GM18498 (cell line): ENCODE data around the gene YTHDC1.
A peak's percentile ranks its signal among the peaks of the same experiment; 100 is the strongest.

Experiments
- ATAC-seq: cut with Tn5 transposase; IDR thresholded peaks from one replicate; pipeline ENCODE4 v1.9.1; 2021; ENCODE audit warnings: mild to moderate bottlenecking, moderate library complexity; ENCODE audit not compliant: unreplicated experiment

YTHDC1 gene

GRCh38 chr4:68360231-68360968 is 10.5 kb upstream of the YTHDC1 start:
- ATAC-seq: no peak

- ATAC-seq: peak; percentile 91
These were observed 9.6 kb upstream of the YTHDC1 start for GRCh38 chr4:68359508-68359907.

GRCh38 chr4:68358988-68359387 is 9.1 kb upstream of the YTHDC1 start:
- peak; percentile 8 for ATAC-seq

- no peak for ATAC-seq
These were observed 2.9 kb upstream of the YTHDC1 start for GRCh38 chr4:68352791-68353190.

- peak; percentile 18 for ATAC-seq
These were observed 626 bp downstream of the YTHDC1 start for GRCh38 chr4:68349279-68349648.

- no peak for ATAC-seq
These were observed 1.3 kb downstream of the YTHDC1 start for GRCh38 chr4:68348577-68348976.

GRCh38 chr4:68347845-68348244 is 2.0 kb downstream of the YTHDC1 start:
- ATAC-seq: no peak

- no peak for ATAC-seq
These were observed 3.4 kb downstream of the YTHDC1 start for GRCh38 chr4:68346461-68346860.

GRCh38 chr4:68344785-68345184 is 5.1 kb downstream of the YTHDC1 start:
- ATAC-seq: no peak

- no peak for ATAC-seq
These were observed 5.8 kb downstream of the YTHDC1 start for GRCh38 chr4:68344049-68344448.

- ATAC-seq: no peak
These were observed 7.8 kb downstream of the YTHDC1 start for GRCh38 chr4:68342134-68342533.

- ATAC-seq: no peak
These were observed 11.3 kb downstream of the YTHDC1 start for GRCh38 chr4:68338625-68339024.

GRCh38 chr4:68337522-68337921 is 12.4 kb downstream of the YTHDC1 start:
- no peak for ATAC-seq

- no peak for ATAC-seq
These were observed 12.9 kb downstream of the YTHDC1 start for GRCh38 chr4:68337004-68337403.

- ATAC-seq: no peak
These were observed 13.4 kb downstream of the YTHDC1 start for GRCh38 chr4:68336530-68336929.

- ATAC-seq: no peak
These were observed 23.7 kb downstream of the YTHDC1 start for GRCh38 chr4:68326141-68326540.

- no peak for ATAC-seq
These were observed 25.2 kb downstream of the YTHDC1 start for GRCh38 chr4:68324519-68325262.

- ATAC-seq: no peak
These were observed 30.9 kb downstream of the YTHDC1 start for GRCh38 chr4:68319040-68319439.

- no peak for ATAC-seq
These were observed 33.5 kb downstream of the YTHDC1 start for GRCh38 chr4:68316193-68316969.

- ATAC-seq: no peak
These were observed 39.1 kb downstream of the YTHDC1 start for GRCh38 chr4:68310651-68311247.

GRCh38 chr4:68304731-68305130 is 45.2 kb downstream of the YTHDC1 start:
- ATAC-seq: no peak
